HepG2 (cell line): ENCODE measurements around the gene FASTK. TPM values are rescaled to one million over a fixed set of nuclear protein-coding genes. Genes with fewer than 3 reads are reported as not detected.

Experiments used
- ATAC-seq: fragments of 200-7000 bp; cut with Tn5 transposase; 3 replicates; pipeline ENCODE4 v1.9.1; 2020; ENCODE audit warnings: mild to moderate bottlenecking, moderate library complexity
- BruUV-seq: library from RNA; stranded (reverse); fragments of 400-500 nt; replicated peaks from 2 replicates; lab custom pipeline; 2021; lab: Mats Ljungman, UMichigan
- CTCF ChIA-PET: fragments of 300-600 bp; formaldehyde crosslinking; extraction: SDS; loops from one replicate; lab custom pipeline; 2021; ENCODE audit warnings: low total read pairs, inconsistent platforms, low intra/inter-chr PET ratio; lab: Yijun Ruan, JAX
- POLR2A ChIA-PET: fragments of 350-600 bp; sonication (Branson Sonifier 250); formaldehyde crosslinking; loops from one replicate; lab custom pipeline; 2020; ENCODE audit warnings: antibody characterized with exemption, inconsistent platforms; lab: Yijun Ruan, JAX
- DNase-seq: peaks from one replicate; pipeline ENCODE4 v3.0.0-alpha.2; 2015; ENCODE audit warnings: low spot score
- FAIRE-seq: peaks from 3 replicates; lab custom pipeline; 2011; peaks lifted over from hg19 to GRCh38; lab: Jason Lieb, UNC
- H2AFZ ChIP-seq: one replicate; pipeline ENCODE4 v1.6.1; 2011; ENCODE audit warnings: low read length, inconsistent platforms
- H3K27ac ChIP-seq: fragments of 300-600 bp; 3 replicates; pipeline ENCODE4 v1.8.0; 2011; ENCODE audit warnings: mixed run types, mild to moderate bottlenecking, mixed read lengths, low read length, inconsistent platforms; ENCODE audit not compliant: insufficient read depth; ENCODE audit errors: extremely low read length
- H3K27me3 ChIP-seq, 2 experiments: fragments of 200-600 bp in 1 of 2; 2 replicates in 1 of 2; 3 replicates in 1 of 2; pipeline versions ENCODE4 v1.6.0 to v1.8.0; 2011; ENCODE audit warnings: low read length in 2 of 2, mild to moderate bottlenecking in 2 of 2, moderate library complexity in 2 of 2, inconsistent platforms in 1 of 2; ENCODE audit not compliant: insufficient read depth in 2 of 2, control insufficient read depth in 1 of 2
- H3K36me3 ChIP-seq, 2 experiments: fragments of 200-600 bp in 1 of 2; replicated peaks in 1 of 2; 2 replicates in 1 of 2; 3 replicates in 1 of 2; pipeline versions ENCODE4 v1.5.1 to v1.8.0; 2011; ENCODE audit warnings: low read length in 2 of 2, inconsistent platforms in 1 of 2; ENCODE audit not compliant: insufficient read depth in 2 of 2, control insufficient read depth in 1 of 2
- H3K4me1 ChIP-seq: 2 replicates; pipeline ENCODE4 v1.5.1; 2012; ENCODE audit warnings: low read length, inconsistent platforms; ENCODE audit not compliant: insufficient read depth
- H3K4me2 ChIP-seq: 2 replicates; pipeline ENCODE4 v1.6.0; 2011; ENCODE audit warnings: low read depth, low read length, inconsistent platforms
- H3K4me3 ChIP-seq, 3 experiments: fragments of 200-600 bp in 1 of 3; sonication (generic), shearing (Covaris generic) in 1 of 3; replicated peaks in 1 of 3; 2 replicates each; pipeline ENCODE4 v1.5.1; 2011 to 2016; ENCODE audit warnings: low read length in 3 of 3, inconsistent platforms in 2 of 3, low read depth in 2 of 3, mild to moderate bottlenecking in 2 of 3, control low read depth in 1 of 3, mixed read lengths in 1 of 3; ENCODE audit not compliant: insufficient read depth in 1 of 3
- H3K79me2 ChIP-seq: one replicate; pipeline ENCODE4 v1.6.1; 2011; ENCODE audit warnings: low read length, inconsistent platforms; ENCODE audit not compliant: insufficient read depth
- H3K9ac ChIP-seq: 2 replicates; pipeline ENCODE4 v1.6.0; 2011; ENCODE audit warnings: mild to moderate bottlenecking, low read depth, low read length, inconsistent platforms; ENCODE audit not compliant: insufficient read depth
- H3K9me3 ChIP-seq: 2 replicates; pipeline ENCODE4 v1.5.1; 2012; ENCODE audit warnings: mild to moderate bottlenecking, low read length
- H4K20me1 ChIP-seq: 2 replicates; pipeline ENCODE4 v1.6.0; 2011; ENCODE audit warnings: inconsistent platforms, mild to moderate bottlenecking, low read length, moderate library complexity; ENCODE audit not compliant: insufficient read depth
- ATF2 ChIP-seq: sonication (generic); formaldehyde crosslinking; IDR thresholded peaks from 2 replicates; pipeline ENCODE4 v1.4.0; 2020; ENCODE audit warnings: missing genetic modification reagents
- EP300 ChIP-seq, 3 experiments: sonication (generic) in 1 of 3; formaldehyde crosslinking in 1 of 3; IDR thresholded peaks; 2 replicates each; pipeline versions ENCODE4 v1.5.1 to v1.6.1; 2011 to 2020; ENCODE audit warnings: low read depth in 2 of 3, low read length in 2 of 3, borderline replicate concordance in 1 of 3, improper control_type of control experiment in 1 of 3, mild to moderate bottlenecking in 1 of 3, missing genetic modification reagents in 1 of 3, moderate library complexity in 1 of 3
- HMGXB4 ChIP-seq, 2 experiments: sonication (generic) in 1 of 2; formaldehyde crosslinking in 1 of 2; IDR thresholded peaks; 2 replicates each; pipeline versions ENCODE4 v1.4.0 to v1.6.1; 2018 to 2020; ENCODE audit warnings: missing genetic modification reagents in 2 of 2, borderline replicate concordance in 1 of 2, low read depth in 1 of 2, mild to moderate bottlenecking in 1 of 2, missing biosample characterization in 1 of 2
- MATR3 ChIP-seq: sonication (generic); formaldehyde crosslinking; IDR thresholded peaks from 2 replicates; pipeline ENCODE4 v1.4.0; 2020; ENCODE audit warnings: missing genetic modification reagents
- NFAT5 ChIP-seq: sonication (generic); formaldehyde crosslinking; IDR thresholded peaks from 2 replicates; pipeline ENCODE4 v1.4.0; 2020; ENCODE audit warnings: missing genetic modification reagents
- RNF219 ChIP-seq: sonication (generic); formaldehyde crosslinking; IDR thresholded peaks from 2 replicates; pipeline ENCODE4 v1.5.0; 2020; ENCODE audit warnings: mild to moderate bottlenecking, missing genetic modification reagents
- TARDBP ChIP-seq: sonication (generic); formaldehyde crosslinking; IDR thresholded peaks from 2 replicates; pipeline ENCODE4 v1.8.0; 2022; ENCODE audit warnings: mild to moderate bottlenecking, missing genetic modification reagents
- WGBS: methylation state at CpG from one replicate; pipeline ENCODE4 v1.1.6; 2017; ENCODE audit warnings: low lambda C conversion rate; 5-methylcytosine and 5-hydroxymethylcytosine counted together
- in situ Hi-C: cut with HindIII; loops from 2 replicates; pipeline ENCODE4 v1.10.0; 2017; ENCODE audit warnings: low pct_unique_long_range_greater_than_20kb; ENCODE audit not compliant: extremely low pct_ligation_motif_present
- intact Hi-C: fragments of 100-400 bp; cut with micrococcal nuclease; formaldehyde crosslinking; loops from one replicate; pipeline ENCODE4 v1.10.0; 2022; ENCODE audit not compliant: unreplicated experiment
- polyA plus RNA-seq, 8 experiments: library from polyadenylated mRNA; depleted of rRNA in 3 of 8; stranded (reverse) in 7 of 8; unstranded in 1 of 8; fragments of >200 nt; fragmentation: Illumina TruSeq in 4 of 8; extraction: Trizol in 4 of 8; gene quantifications; 2 replicates each; pipeline versions ENCODE4 v1.2.1 to v1.2.3, GENCODE V29; 2011 to 2016; ENCODE audit warnings: low read depth in 4 of 8, missing spikeins in 1 of 8, mixed read lengths in 1 of 8; ENCODE audit not compliant: insufficient read depth in 1 of 8
- total RNA-seq, 5 experiments: library from RNA; depleted of rRNA; stranded (reverse); fragments of >200 nt; fragmentation: Illumina TruSeq; extraction: Trizol; gene quantifications; 2 replicates each; pipeline ENCODE4 v1.2.3, GENCODE V29; 2016; ENCODE audit warnings: low read depth in 1 of 5

Gene FASTK
- total and polyA plus RNA-seq, 2 of the 13 experiments (the other 11 are each of a cell fraction or from before 2014, with no cell fraction given), result 52.9 to 55.7 TPM

- no peak for TF ChIP-seq RNF219 (CRISPR knock-in tag)
- TF ChIP-seq ATF2 (CRISPR knock-in tag), result no peak
- TF ChIP-seq EP300 (IDR thresholded peaks at IDR 0.05; ENCODE audit: low read depth in 2 of 2, low read length in 2 of 2), result no peak
- no peak for TF ChIP-seq EP300 (CRISPR knock-in tag; IDR thresholded peaks at IDR 0.05; ENCODE audit: borderline replicate concordance)
- TF ChIP-seq MATR3 (CRISPR knock-in tag), result no peak
- no peak for TF ChIP-seq TARDBP (CRISPR knock-in tag)
- TF ChIP-seq, all 625 proteins: peak for 0
These were observed 44.3 kb upstream of the FASTK start (continued) for GRCh38 chr7:151124899-151125399.

GRCh38 chr7:151124481-151124880, 43.9 kb upstream of the FASTK start:
- ChIA-PET POLR2A (interaction anchor here (1.0 kb wide), 2 partner anchors 15 to 62 kb away, joined by 3 read pairs; no protein-coding TSS in a partner anchor), CTCF (interaction anchor here (1.1 to 3.1 kb wide), 4 partner anchors 48 to 179 kb away, joined by 3 to 67 read pairs (median 10); no protein-coding TSS in a partner anchor)
- Histone ChIP-seq H3K9me3 (no peaks in the 10 kb centered on the region), H2AFZ (no peak overlapping the region), H3K27ac (no peak overlapping the region), H3K4me3 (no peak overlapping the region), H3K79me2 (no peaks in the 10 kb centered on the region), H4K20me1 (peaks cover 6% of the 10 kb centered on the region; the same call in 1 of the 2 replicates), H3K36me3 (peaks cover 18 to 50% of the 10 kb centered on the region in 2 experiments), H3K27me3 (no peaks in the 10 kb centered on the region), H3K4me1 (no peaks in the 10 kb centered on the region), H3K4me2 (no peak overlapping the region), H3K9ac (no peak overlapping the region)
- ATAC-seq (no peak), DNase-seq (no peak), FAIRE-seq (no peak)
- in situ Hi-C loops (loop anchor here (10.0 kb wide), 1 partner anchor 180 kb away; no protein-coding TSS in a partner anchor), intact Hi-C loops (no loop called here)
- WGBS, result 100% methylated on average over 1 of the region's 7 CpGs
- BruUV-seq, result no TSS peak
- TF ChIP-seq HMGXB4 (CRISPR knock-in tag; IDR thresholded peaks at IDR 0.05; ENCODE audit: borderline replicate concordance in 1 of 2, low read depth in 1 of 2), result peak in 1 of 2 experiments; percentile 14; a peak in 1 of 4 replicates
- no peak for TF ChIP-seq NFAT5
